Breast epithelium (tissue), 3 donors: Measurements from ENCODE around the gene SLC23A3.

Experiments
- POLR2A ChIP-seq: fragments of 450-650 bp; IDR thresholded peaks from one replicate; pipeline ENCODE4 v1.6.1; 2016; ENCODE audit warnings: antibody characterized with exemption, mild to moderate bottlenecking, moderate library complexity
- TF ChIP-seq, protein P1 (sequence below), 3 donors: fragments of 450-650 bp; IDR thresholded peaks; one replicate each; pipeline ENCODE4 v1.5.1; 2016 to 2017; ENCODE audit warnings: antibody characterized with exemption in 3 of 3, mild to moderate bottlenecking in 3 of 3, moderate library complexity in 3 of 3

DNA sequence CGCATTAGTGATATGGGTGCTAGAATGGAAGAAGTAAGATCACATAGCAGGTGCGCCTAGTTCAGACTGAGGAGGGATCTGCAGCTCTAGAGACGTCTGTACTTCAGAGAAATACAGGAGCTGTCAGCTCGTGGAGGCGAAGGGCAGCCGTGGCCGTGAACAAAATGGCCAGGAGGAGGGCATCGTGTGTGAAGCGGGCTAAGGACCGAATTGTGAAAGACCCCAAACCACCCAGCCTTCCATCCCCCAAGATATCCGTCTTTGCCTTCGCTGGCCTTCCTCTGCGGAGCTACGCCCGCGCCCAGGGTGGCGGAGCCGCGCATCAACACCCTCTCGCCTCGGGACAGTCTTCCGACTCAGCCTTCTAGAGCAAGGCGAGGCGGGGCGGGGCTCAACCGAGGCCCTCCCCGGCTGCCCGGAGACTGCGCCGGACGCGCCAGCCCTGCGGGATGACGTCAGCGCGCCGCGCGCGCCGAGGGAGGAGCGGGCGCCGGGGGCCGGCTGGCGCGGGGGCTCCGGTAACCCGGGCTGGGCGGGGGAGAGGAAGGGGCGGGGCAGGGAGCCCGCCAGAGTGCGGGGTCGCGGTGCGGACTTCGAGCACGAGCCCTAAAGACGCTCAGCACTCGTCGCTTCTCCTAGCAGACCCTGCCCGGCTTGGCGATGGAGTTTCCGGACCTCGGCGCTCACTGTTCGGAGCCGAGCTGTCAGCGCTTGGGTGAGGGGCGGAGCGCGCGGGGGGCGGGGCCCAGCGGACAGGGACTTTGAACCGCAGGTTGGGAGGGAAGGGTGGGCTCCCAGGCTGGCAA is 36.7 kb upstream of the SLC23A3 start, which contains the start of gene ZFAND2B:
- TF ChIP-seq, protein P1, sequence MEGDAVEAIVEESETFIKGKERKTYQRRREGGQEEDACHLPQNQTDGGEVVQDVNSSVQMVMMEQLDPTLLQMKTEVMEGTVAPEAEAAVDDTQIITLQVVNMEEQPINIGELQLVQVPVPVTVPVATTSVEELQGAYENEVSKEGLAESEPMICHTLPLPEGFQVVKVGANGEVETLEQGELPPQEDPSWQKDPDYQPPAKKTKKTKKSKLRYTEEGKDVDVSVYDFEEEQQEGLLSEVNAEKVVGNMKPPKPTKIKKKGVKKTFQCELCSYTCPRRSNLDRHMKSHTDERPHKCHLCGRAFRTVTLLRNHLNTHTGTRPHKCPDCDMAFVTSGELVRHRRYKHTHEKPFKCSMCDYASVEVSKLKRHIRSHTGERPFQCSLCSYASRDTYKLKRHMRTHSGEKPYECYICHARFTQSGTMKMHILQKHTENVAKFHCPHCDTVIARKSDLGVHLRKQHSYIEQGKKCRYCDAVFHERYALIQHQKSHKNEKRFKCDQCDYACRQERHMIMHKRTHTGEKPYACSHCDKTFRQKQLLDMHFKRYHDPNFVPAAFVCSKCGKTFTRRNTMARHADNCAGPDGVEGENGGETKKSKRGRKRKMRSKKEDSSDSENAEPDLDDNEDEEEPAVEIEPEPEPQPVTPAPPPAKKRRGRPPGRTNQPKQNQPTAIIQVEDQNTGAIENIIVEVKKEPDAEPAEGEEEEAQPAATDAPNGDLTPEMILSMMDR (IDR thresholded peaks at IDR 0.05) = peak in 2 of 3 donors; percentile 49 to 53
- TF ChIP-seq POLR2A = peak; percentile 77
